Endothelial cell (in vitro differentiated cells): ENCODE results near the gene ETNK2. TPM values are rescaled to one million over a fixed set of nuclear protein-coding genes. Genes with fewer than 3 reads are reported as not detected.

Source experiments
- DNase-seq: peaks from one replicate; pipeline ENCODE4 v3.0.0; 2021; ENCODE audit warnings: low spot score
- H3K27ac Mint-ChIP-seq: one replicate; pipeline ENCODE4 v1.8.0; 2021; ENCODE audit warnings: mixed read lengths, inconsistent platforms; ENCODE audit not compliant: unreplicated experiment
- H3K27me3 Mint-ChIP-seq: one replicate; pipeline ENCODE4 v1.8.0; 2021; ENCODE audit warnings: mild to moderate bottlenecking, moderate library complexity, mixed read lengths, inconsistent platforms; ENCODE audit not compliant: unreplicated experiment
- H3K36me3 Mint-ChIP-seq: one replicate; pipeline ENCODE4 v1.8.0; 2021; ENCODE audit warnings: mild to moderate bottlenecking, low read depth, mixed read lengths, inconsistent platforms; ENCODE audit not compliant: unreplicated experiment
- H3K4me1 Mint-ChIP-seq: one replicate; pipeline ENCODE4 v1.8.0; 2021; ENCODE audit warnings: mild to moderate bottlenecking, mixed read lengths, inconsistent platforms; ENCODE audit not compliant: unreplicated experiment
- H3K4me3 Mint-ChIP-seq: one replicate; pipeline ENCODE4 v1.8.0; 2021; ENCODE audit warnings: mild to moderate bottlenecking, mixed read lengths, inconsistent platforms; ENCODE audit not compliant: unreplicated experiment
- H3K9me3 Mint-ChIP-seq: one replicate; pipeline ENCODE4 v1.8.0; 2021; ENCODE audit warnings: mixed read lengths, inconsistent platforms; ENCODE audit not compliant: unreplicated experiment
- CTCF ChIP-seq: fragments of 200-600 bp; sonication (generic); IDR thresholded peaks from one replicate; pipeline ENCODE4 v1.5.0; 2021; ENCODE audit warnings: antibody characterized with exemption; ENCODE audit not compliant: unreplicated experiment
- total RNA-seq: library from RNA; stranded (reverse); fragmentation: NEBNext Ultra II Directional; extraction: Animal tissue kit (Norgen Biotek cat#: 25700); gene quantifications from one replicate; pipeline ENCODE4 v1.2.1, GENCODE V29; 2021; ENCODE audit not compliant: unreplicated experiment

ETNK2 gene
- total RNA-seq, 1 donor from 2014 or later: 15.9 TPM

GRCh38 chr1:204170494-204171155 lies 18.8 kb upstream of the ETNK2 start:
- Mint-ChIP-seq H3K27ac (no peak overlapping the region), H3K36me3 (no peaks in the 10 kb centered on the region), H3K9me3 (peaks cover 7% of the 10 kb centered on the region), H3K4me3 (no peak overlapping the region), H3K4me1 (no peaks in the 10 kb centered on the region), H3K27me3 (no peaks in the 10 kb centered on the region)
- TF ChIP-seq CTCF: no peak
- DNase-seq: no peak

GRCh38 chr1:204169858-204170257 lies 18.0 kb upstream of the ETNK2 start:
- H3K4me1 Mint-ChIP-seq: no peaks in the 10 kb centered on the region
- DNase-seq: no peak
- no peak overlapping the region for H3K4me3 Mint-ChIP-seq
- H3K27me3 Mint-ChIP-seq: no peaks in the 10 kb centered on the region
- TF ChIP-seq CTCF: no peak
- no peaks in the 10 kb centered on the region for H3K36me3 Mint-ChIP-seq
- peaks cover 7% of the 10 kb centered on the region for H3K9me3 Mint-ChIP-seq
- H3K27ac Mint-ChIP-seq: no peak overlapping the region

GRCh38 chr1:204167730-204168129 lies 15.9 kb upstream of the ETNK2 start:
- peaks cover 7% of the 10 kb centered on the region for H3K9me3 Mint-ChIP-seq
- peaks cover 8% of the 10 kb centered on the region for H3K4me1 Mint-ChIP-seq
- no peak for DNase-seq
- TF ChIP-seq CTCF: no peak
- no peak overlapping the region for H3K4me3 Mint-ChIP-seq
- no peak overlapping the region for H3K27ac Mint-ChIP-seq
- no peaks in the 10 kb centered on the region for H3K27me3 Mint-ChIP-seq
- no peaks in the 10 kb centered on the region for H3K36me3 Mint-ChIP-seq

GRCh38 chr1:204166219-204166618 lies 14.4 kb upstream of the ETNK2 start, which contains the start of gene REN:
REN (minus strand) TSS chr1:204166337; CDS start chr1:204166293, 44 bp downstream.
- no peak within 1 kb of the TSS for H3K27ac Mint-ChIP-seq
- H3K4me1 Mint-ChIP-seq: peaks cover 9% of the 10 kb centered on the region
- H3K9me3 Mint-ChIP-seq: peaks cover 7% of the 10 kb centered on the region
- no peak for DNase-seq
- no peaks in the 10 kb centered on the region for H3K27me3 Mint-ChIP-seq
- TF ChIP-seq CTCF: no peak
- H3K4me3 Mint-ChIP-seq: no peak within 1 kb of the TSS
- no peaks in the 10 kb centered on the region for H3K36me3 Mint-ChIP-seq

GRCh38 chr1:204162494-204163074 lies 10.7 kb upstream of the ETNK2 start:
- peak; percentile 88 for DNase-seq
- no peak overlapping the region for H3K27ac Mint-ChIP-seq
- H3K4me3 Mint-ChIP-seq: no peak overlapping the region
- peak; percentile 95 for TF ChIP-seq CTCF
- H3K4me1 Mint-ChIP-seq: peaks cover 9% of the 10 kb centered on the region
- peaks cover 9% of the 10 kb centered on the region for H3K27me3 Mint-ChIP-seq
- H3K9me3 Mint-ChIP-seq: no peaks in the 10 kb centered on the region
- H3K36me3 Mint-ChIP-seq: no peaks in the 10 kb centered on the region
